Tibial nerve (tissue), 4 donors: Measurements from ENCODE around the gene KAT8. TPM values are rescaled to one million over a fixed set of nuclear protein-coding genes. Genes with fewer than 3 reads are reported as not detected.

ENCODE experiments used
- DNase-seq, 2 donors: peaks; one replicate each; pipeline ENCODE4 v3.0.0-alpha.2; 2019; ENCODE audit warnings: low spot score in 2 of 2
- H3K27ac ChIP-seq, 4 donors: fragments of 200-600 bp; sonication (generic) in 3 of 4; one replicate each; pipeline ENCODE4 v1.5.1; 2017 to 2019; ENCODE audit warnings: mild to moderate bottlenecking in 1 of 4
- H3K27me3 ChIP-seq, 2 donors: fragments of 200-600 bp; sonication (generic) in 1 of 2; one replicate each; pipeline versions ENCODE4 v1.5.1 to v1.6.0; 2017 to 2019
- H3K36me3 ChIP-seq, 3 donors: fragments of 200-600 bp; sonication (generic); one replicate each; pipeline ENCODE4 v1.5.1; 2018 to 2019
- H3K4me1 ChIP-seq, 4 donors: fragments of 200-600 bp; sonication (generic) in 3 of 4; one replicate each; pipeline ENCODE4 v1.5.1; 2017 to 2019
- H3K4me3 ChIP-seq, 4 donors: fragments of 200-600 bp; sonication (generic) in 3 of 4; one replicate each; pipeline ENCODE4 v1.5.1; 2017 to 2019; ENCODE audit warnings: mild to moderate bottlenecking in 1 of 4, moderate library complexity in 1 of 4
- H3K9me3 ChIP-seq, 4 donors: fragments of 200-600 bp; sonication (generic) in 3 of 4; one replicate each; pipeline ENCODE4 v1.5.1; 2017 to 2019
- EP300 ChIP-seq, 2 donors: sonication (generic); formaldehyde crosslinking; IDR thresholded peaks; one replicate each; pipeline ENCODE4 v1.6.1; 2017; ENCODE audit warnings: antibody characterized with exemption in 2 of 2, mild to moderate bottlenecking in 1 of 2
- POLR2A ChIP-seq, 2 donors: fragments of 450-650 bp; IDR thresholded peaks; one replicate each; pipeline ENCODE4 v1.6.1; 2017; ENCODE audit warnings: antibody characterized with exemption in 2 of 2, mild to moderate bottlenecking in 2 of 2, moderate library complexity in 2 of 2
- WGBS, 2 donors: methylation state at CpG; one replicate each; pipeline ENCODE4 v1.1.5; 2018; 5-methylcytosine and 5-hydroxymethylcytosine counted together
- total RNA-seq, 4 donors: library from RNA; depleted of rRNA; stranded (reverse); fragments of >200 nt; gene quantifications; one replicate each; pipeline ENCODE4 v1.1.0, GENCODE V29; 2016
- TF ChIP-seq, protein P1 (sequence below), 5 experiments: fragments of 200-600 bp in 3 of 5; fragments of 450-650 bp in 2 of 5; sonication (generic) in 3 of 5; IDR thresholded peaks; one replicate each; pipeline ENCODE4 v1.5.1; 2016 to 2019; ENCODE audit warnings: antibody characterized with exemption in 5 of 5, mild to moderate bottlenecking in 3 of 5, moderate library complexity in 2 of 5

Gene KAT8
- total RNA-seq, 4 donors from 2014 or later, result 79.5 to 99.0 (median 92.7) TPM

DNA sequence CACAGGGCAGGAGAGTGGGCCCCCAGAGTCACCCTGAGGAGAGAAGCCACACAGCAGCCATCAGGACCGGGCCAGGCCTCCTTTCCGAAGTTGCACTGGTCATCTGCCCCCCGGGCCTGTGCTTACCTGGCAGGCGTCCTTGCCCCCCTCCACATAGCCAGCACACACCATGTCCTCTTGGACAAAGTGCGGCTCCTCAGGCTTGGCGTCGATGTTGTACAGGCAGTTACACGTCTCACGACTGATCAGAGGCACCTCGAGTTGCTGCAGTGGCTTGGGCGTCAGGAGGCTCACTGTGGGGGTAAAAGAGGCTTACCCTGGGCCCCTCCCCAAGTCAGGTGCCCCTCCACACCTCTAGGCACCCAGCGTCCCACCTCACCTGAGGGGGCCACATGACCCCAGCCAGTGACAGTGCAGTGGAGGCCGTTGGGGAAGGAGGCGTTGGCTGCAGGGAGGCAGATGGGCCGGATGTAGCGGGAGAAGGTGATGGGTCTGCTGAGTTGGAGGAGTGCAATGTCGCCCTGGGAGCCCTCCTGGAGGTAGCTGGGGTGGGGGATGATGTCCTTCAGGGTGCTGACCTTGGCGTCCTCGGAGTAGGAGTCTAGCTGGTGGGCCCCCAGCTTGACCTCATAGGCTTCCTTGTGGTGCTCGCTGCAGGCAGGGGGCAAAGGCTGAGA lies 15.0 kb downstream of the KAT8 start:
- 85 to 87% methylated on average over 18 to 20 of the region's 20 CpGs for WGBS, 2 donors
- H3K27me3 ChIP-seq, result peaks cover 0 to 19% of the 10 kb centered on the region in 2 donors
- H3K9me3 ChIP-seq, result no peaks in the 10 kb centered on the region
- DNase-seq, result no peak
- peak overlapping the region in 2 of 4 donors; percentile 41 to 85 for H3K27ac ChIP-seq
- H3K4me1 ChIP-seq, result peaks cover 0 to 41% (median 2%) of the 10 kb centered on the region in 4 donors
- peaks cover 0 to 60% (median under 1%) of the 10 kb centered on the region in 3 donors for H3K36me3 ChIP-seq
- TF ChIP-seq POLR2A (IDR thresholded peaks at IDR 0.05), result no peak
- TF ChIP-seq EP300 (IDR thresholded peaks at IDR 0.05), result no peak
- TF ChIP-seq, protein P1, sequence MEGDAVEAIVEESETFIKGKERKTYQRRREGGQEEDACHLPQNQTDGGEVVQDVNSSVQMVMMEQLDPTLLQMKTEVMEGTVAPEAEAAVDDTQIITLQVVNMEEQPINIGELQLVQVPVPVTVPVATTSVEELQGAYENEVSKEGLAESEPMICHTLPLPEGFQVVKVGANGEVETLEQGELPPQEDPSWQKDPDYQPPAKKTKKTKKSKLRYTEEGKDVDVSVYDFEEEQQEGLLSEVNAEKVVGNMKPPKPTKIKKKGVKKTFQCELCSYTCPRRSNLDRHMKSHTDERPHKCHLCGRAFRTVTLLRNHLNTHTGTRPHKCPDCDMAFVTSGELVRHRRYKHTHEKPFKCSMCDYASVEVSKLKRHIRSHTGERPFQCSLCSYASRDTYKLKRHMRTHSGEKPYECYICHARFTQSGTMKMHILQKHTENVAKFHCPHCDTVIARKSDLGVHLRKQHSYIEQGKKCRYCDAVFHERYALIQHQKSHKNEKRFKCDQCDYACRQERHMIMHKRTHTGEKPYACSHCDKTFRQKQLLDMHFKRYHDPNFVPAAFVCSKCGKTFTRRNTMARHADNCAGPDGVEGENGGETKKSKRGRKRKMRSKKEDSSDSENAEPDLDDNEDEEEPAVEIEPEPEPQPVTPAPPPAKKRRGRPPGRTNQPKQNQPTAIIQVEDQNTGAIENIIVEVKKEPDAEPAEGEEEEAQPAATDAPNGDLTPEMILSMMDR (IDR thresholded peaks at IDR 0.05), result no peak
- no peak overlapping the region for H3K4me3 ChIP-seq

- peaks cover 0 to 54% (median 0%) of the 10 kb centered on the region in 3 donors for H3K36me3 ChIP-seq
- no peak overlapping the region for H3K4me3 ChIP-seq
- 85 to 93% methylated on average over 6 of the region's 6 CpGs for WGBS, 2 donors
- peaks cover 0 to 35% (median under 1%) of the 10 kb centered on the region in 4 donors for H3K4me1 ChIP-seq
- no peaks in the 10 kb centered on the region for H3K9me3 ChIP-seq
- H3K27ac ChIP-seq, result no peak overlapping the region
- no peak for DNase-seq
- TF ChIP-seq POLR2A (IDR thresholded peaks at IDR 0.05), result no peak
- TF ChIP-seq, protein P1 (IDR thresholded peaks at IDR 0.05), result no peak
- no peak for TF ChIP-seq EP300 (IDR thresholded peaks at IDR 0.05)
- peaks cover 0 to 19% of the 10 kb centered on the region in 2 donors for H3K27me3 ChIP-seq
Observed at GRCh38 chr16:31133046-31133501, 15.6 kb downstream of the KAT8 start.

- H3K36me3 ChIP-seq, result peaks cover 0 to 43% (median 0%) of the 10 kb centered on the region in 3 donors
- H3K27ac ChIP-seq, result peak overlapping the region in 1 of 4 donors; percentile 38
- TF ChIP-seq EP300 (IDR thresholded peaks at IDR 0.05), result no peak
- TF ChIP-seq POLR2A (IDR thresholded peaks at IDR 0.05), result no peak
- TF ChIP-seq, protein P1 (IDR thresholded peaks at IDR 0.05), result no peak
- WGBS, 2 donors, result 33 to 42% methylated on average over 5 of the region's 5 CpGs
- H3K27me3 ChIP-seq, result peaks cover 0 to 19% of the 10 kb centered on the region in 2 donors
- peak overlapping the region in 1 of 4 donors; percentile 12 for H3K4me3 ChIP-seq
- H3K9me3 ChIP-seq, result no peaks in the 10 kb centered on the region
- H3K4me1 ChIP-seq, result peaks cover 0 to 28% (median 0%) of the 10 kb centered on the region in 4 donors
- DNase-seq, result no peak
Observed at GRCh38 chr16:31134091-31134571, 16.7 kb downstream of the KAT8 start.

GRCh38 chr16:31134625-31135534 lies 17.4 kb downstream of the KAT8 start:
- TF ChIP-seq, protein P1 (IDR thresholded peaks at IDR 0.05), result no peak
- TF ChIP-seq EP300 (IDR thresholded peaks at IDR 0.05) (no peak), POLR2A (IDR thresholded peaks at IDR 0.05) (no peak)
- H3K4me3 ChIP-seq, result peak overlapping the region in 1 of 4 donors; percentile 25
- no peak for DNase-seq
- H3K27me3 ChIP-seq, result peaks cover 0 to 19% of the 10 kb centered on the region in 2 donors
- H3K9me3 ChIP-seq, result no peaks in the 10 kb centered on the region
- 21 to 22% methylated on average over 17 to 18 of the region's 18 CpGs for WGBS, 2 donors
- peaks cover 0 to 36% (median 0%) of the 10 kb centered on the region in 3 donors for H3K36me3 ChIP-seq
- peak overlapping the region in 1 of 4 donors; percentile 76 for H3K27ac ChIP-seq
- H3K4me1 ChIP-seq, result peaks cover 0 to 23% (median 0%) of the 10 kb centered on the region in 4 donors
